Right atrium auricular region (tissue), 2 donors: ENCODE measurements around the gene ADCK1. TPM values are rescaled to one million over a fixed set of nuclear protein-coding genes. Genes with fewer than 3 reads are reported as not detected.
A peak's percentile ranks its signal among the peaks of the same experiment; 100 is the strongest.

ENCODE experiments used
- DNase-seq: peaks from one replicate; pipeline ENCODE4 v3.0.0-alpha.2; 2019; ENCODE audit warnings: low spot score
- H3K27ac ChIP-seq, 2 donors: fragments of 200-600 bp; sonication (generic); 1 replicate in 1 of 2; 2 replicates in 1 of 2; pipeline ENCODE4 v1.5.1; 2016 to 2019
- H3K27me3 ChIP-seq, 2 donors: fragments of 200-600 bp; sonication (generic); one replicate each; pipeline versions ENCODE4 v1.5.1 to v1.6.0; 2017 to 2019
- H3K36me3 ChIP-seq: fragments of 200-600 bp; sonication (generic); one replicate; pipeline ENCODE4 v1.5.1; 2016
- H3K4me1 ChIP-seq, 2 donors: fragments of 200-600 bp; sonication (generic); one replicate each; pipeline versions ENCODE4 v1.5.1 to v1.6.0; 2017 to 2019
- H3K4me3 ChIP-seq, 2 donors: fragments of 200-600 bp; sonication (generic); 1 replicate in 1 of 2; 2 replicates in 1 of 2; pipeline ENCODE4 v1.5.1; 2017 to 2019; ENCODE audit warnings: mild to moderate bottlenecking in 1 of 2, moderate library complexity in 1 of 2
- H3K9me3 ChIP-seq, 2 donors: fragments of 200-600 bp; sonication (generic); one replicate each; pipeline ENCODE4 v1.5.1; 2019
- total RNA-seq, 2 donors: library from RNA; depleted of rRNA; stranded (reverse); fragments of >200 nt; gene quantifications; one replicate each; pipeline ENCODE4 v1.1.0, GENCODE V29; 2016
- TF ChIP-seq, protein P1 (sequence below), 2 donors: fragments of 200-600 bp; sonication (generic); IDR thresholded peaks; one replicate each; pipeline ENCODE4 v1.5.1; 2019; ENCODE audit warnings: antibody characterized with exemption in 2 of 2

ADCK1 gene
- total RNA-seq, 2 donors from 2014 or later = 5.5 to 8.3 TPM

DNA sequence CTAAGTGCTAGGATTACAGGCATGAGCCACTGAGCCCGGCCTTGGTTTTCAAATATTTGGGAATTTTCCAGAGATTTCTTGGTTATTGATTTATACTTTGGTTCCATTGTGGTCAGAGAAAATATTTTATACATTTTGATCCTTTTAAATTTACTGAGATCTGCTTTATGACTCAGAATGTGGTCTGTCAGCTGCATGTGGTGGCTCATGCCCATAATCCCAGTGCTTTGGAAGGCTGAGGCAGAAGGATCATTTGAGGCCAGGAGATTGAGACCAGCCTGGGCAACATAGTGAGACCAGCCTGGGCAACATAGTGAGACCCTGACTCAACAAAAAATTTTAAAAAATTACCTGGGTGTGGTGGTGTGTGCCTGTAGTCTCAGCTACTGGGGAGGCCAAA, 49.8 kb downstream of the ADCK1 start:
- Histone ChIP-seq H3K4me3 (no peak overlapping the region), H3K27ac (no peak overlapping the region), H3K9me3 (no peaks in the 10 kb centered on the region), H3K27me3 (no peaks in the 10 kb centered on the region), H3K36me3 (no peaks in the 10 kb centered on the region), H3K4me1 (no peaks in the 10 kb centered on the region)
- no peak for DNase-seq
- TF ChIP-seq, protein P1, sequence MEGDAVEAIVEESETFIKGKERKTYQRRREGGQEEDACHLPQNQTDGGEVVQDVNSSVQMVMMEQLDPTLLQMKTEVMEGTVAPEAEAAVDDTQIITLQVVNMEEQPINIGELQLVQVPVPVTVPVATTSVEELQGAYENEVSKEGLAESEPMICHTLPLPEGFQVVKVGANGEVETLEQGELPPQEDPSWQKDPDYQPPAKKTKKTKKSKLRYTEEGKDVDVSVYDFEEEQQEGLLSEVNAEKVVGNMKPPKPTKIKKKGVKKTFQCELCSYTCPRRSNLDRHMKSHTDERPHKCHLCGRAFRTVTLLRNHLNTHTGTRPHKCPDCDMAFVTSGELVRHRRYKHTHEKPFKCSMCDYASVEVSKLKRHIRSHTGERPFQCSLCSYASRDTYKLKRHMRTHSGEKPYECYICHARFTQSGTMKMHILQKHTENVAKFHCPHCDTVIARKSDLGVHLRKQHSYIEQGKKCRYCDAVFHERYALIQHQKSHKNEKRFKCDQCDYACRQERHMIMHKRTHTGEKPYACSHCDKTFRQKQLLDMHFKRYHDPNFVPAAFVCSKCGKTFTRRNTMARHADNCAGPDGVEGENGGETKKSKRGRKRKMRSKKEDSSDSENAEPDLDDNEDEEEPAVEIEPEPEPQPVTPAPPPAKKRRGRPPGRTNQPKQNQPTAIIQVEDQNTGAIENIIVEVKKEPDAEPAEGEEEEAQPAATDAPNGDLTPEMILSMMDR (IDR thresholded peaks at IDR 0.05) = no peak

DNA sequence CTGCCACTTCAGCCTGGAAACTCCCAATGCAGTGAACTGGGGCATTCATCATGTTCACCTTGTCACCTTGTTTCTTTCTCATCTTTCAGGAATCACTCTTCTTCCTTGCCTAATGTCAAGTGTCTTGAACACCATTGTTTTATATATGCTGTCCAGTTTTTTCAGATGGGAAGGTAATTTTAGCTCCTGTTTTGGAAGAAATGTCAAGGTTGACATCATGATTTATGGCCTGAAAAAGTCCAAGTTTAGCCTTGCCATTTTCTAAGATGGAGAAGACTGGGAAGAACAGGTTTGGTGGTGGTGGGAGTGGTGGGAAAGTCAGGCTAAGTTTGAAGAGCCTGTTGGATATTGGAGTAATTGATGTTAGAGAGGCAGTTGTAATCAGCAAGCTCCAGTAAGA, 54.0 kb downstream of the ADCK1 start:
- Histone ChIP-seq H3K27me3 (no peaks in the 10 kb centered on the region), H3K4me1 (no peaks in the 10 kb centered on the region), H3K27ac (no peak overlapping the region), H3K9me3 (no peaks in the 10 kb centered on the region), H3K36me3 (no peaks in the 10 kb centered on the region), H3K4me3 (no peak overlapping the region)
- TF ChIP-seq, protein P1 (IDR thresholded peaks at IDR 0.05) = no peak
- no peak for DNase-seq

DNA sequence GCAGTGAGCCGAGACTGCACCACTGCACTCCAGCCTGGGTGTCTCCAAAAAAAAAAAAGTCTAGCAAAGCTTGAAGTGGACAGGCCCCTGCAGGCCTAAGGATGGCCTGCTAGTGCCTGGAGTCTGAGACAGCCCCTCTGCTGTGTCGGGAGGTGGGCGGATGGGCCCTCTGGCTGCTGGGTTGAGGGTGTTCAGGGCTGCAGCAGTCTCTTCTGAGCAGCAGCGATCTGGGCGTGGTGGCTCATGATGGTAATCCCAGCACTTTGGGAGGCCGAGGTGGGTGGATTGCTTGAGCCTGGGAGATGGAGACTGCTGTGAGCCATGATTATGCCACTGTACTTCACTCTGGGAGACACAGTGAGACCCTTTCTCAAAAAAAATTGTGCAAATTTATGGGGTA, 57.0 kb downstream of the ADCK1 start:
- TF ChIP-seq, protein P1 (IDR thresholded peaks at IDR 0.05) = no peak
- Histone ChIP-seq H3K27ac (no peak overlapping the region), H3K4me3 (no peak overlapping the region), H3K9me3 (no peaks in the 10 kb centered on the region), H3K4me1 (no peaks in the 10 kb centered on the region), H3K27me3 (no peaks in the 10 kb centered on the region), H3K36me3 (no peaks in the 10 kb centered on the region)
- no peak for DNase-seq

DNA sequence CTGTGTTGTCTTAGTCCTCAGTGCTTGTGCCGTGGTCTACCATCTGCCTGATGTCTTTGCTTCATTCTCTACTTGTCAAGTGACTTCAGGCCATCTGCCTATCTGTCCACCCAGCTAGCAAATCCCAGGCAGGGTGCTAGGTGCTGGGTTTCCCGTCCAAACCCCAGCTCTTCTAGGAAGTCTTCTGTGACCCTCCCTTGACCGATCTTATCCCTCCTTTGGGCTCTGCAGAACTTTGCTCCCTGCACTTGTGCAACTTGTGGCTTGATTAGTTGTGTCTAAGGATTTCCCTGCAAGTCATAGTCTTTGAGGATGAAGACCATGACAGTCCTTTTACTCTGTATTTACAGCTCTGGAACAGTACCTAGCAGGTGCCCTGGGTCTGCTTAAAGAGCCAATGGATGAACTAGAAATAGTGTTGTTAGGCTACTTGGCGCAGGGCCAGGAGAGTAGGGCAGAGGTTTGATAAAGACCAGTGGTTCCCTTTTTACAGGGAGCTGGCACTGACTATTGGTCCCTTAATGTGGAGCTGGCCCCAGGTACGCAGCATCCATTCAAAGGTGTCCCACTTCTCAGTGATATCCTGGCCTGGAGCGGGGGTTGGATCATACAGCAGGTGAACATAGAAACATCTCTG, 60.1 kb downstream of the ADCK1 start:
- Histone ChIP-seq H3K4me3 (no peak overlapping the region), H3K27ac (no peak overlapping the region), H3K27me3 (no peaks in the 10 kb centered on the region), H3K9me3 (no peaks in the 10 kb centered on the region), H3K36me3 (no peaks in the 10 kb centered on the region), H3K4me1 (no peaks in the 10 kb centered on the region)
- TF ChIP-seq, protein P1 (IDR thresholded peaks at IDR 0.05) = no peak
- DNase-seq = no peak

DNA sequence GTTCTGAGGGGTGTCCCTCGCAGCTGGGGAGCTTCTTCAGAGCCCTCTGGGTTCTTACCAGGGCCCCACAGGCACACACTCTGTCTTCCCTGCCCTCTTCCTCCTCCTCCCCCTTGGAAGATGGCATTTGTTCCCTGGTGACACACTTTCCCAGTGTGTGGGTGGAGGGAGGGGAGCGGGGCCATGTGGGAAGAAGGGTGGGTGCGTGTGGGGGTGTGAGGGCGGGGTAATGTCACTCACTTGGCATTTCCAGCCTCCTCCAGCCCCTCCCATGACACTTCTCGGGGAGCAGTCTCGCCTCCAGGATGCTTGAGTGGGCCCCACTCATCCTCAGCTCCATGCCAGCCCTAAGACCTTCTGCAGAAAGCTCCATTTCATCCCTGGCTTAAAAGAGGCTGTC, 61.3 kb downstream of the ADCK1 start:
- no peak for DNase-seq
- Histone ChIP-seq H3K4me1 (no peaks in the 10 kb centered on the region), H3K27ac (no peak overlapping the region), H3K9me3 (no peaks in the 10 kb centered on the region), H3K36me3 (no peaks in the 10 kb centered on the region), H3K4me3 (no peak overlapping the region), H3K27me3 (no peaks in the 10 kb centered on the region)
- TF ChIP-seq, protein P1 (IDR thresholded peaks at IDR 0.05) = no peak

DNA sequence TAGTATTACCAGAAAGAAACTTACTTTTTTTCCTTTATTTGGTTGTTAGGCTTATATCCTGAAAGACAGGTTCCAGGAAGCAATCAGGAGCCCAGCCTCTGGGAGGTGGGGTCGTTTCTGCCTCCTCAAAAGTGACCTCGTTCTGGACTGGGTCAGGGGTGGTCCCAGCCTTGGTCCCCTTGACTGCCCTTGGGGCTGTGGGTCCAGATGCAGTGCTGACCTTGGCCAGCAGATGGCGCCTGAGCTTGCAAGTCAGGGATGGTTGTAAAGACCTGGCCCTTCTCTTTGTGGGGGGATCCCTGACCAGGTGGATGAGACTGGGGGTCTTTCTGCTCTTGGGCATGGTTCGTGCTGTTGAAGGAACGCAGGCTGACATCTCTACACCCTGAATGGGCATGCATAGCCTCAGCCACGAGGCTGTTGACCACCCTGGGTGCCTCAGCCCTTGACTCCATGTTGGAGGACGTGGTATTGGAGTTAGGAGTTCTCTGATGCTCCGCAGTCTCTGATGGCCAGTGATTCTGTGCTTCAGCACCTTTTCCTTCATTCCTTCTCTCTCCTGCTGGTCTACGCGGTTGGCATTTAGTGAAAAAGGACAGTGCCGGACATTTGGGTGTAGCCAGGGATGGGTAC, 62.4 kb downstream of the ADCK1 start:
- peak; percentile 82 for DNase-seq
- no peaks in the 10 kb centered on the region for H3K27me3 ChIP-seq
- TF ChIP-seq, protein P1 (IDR thresholded peaks at IDR 0.05) = peak; percentile 96 to 97
- no peaks in the 10 kb centered on the region for H3K36me3 ChIP-seq
- no peaks in the 10 kb centered on the region for H3K9me3 ChIP-seq
- H3K27ac ChIP-seq = no peak overlapping the region
- no peak overlapping the region for H3K4me3 ChIP-seq
- H3K4me1 ChIP-seq = no peaks in the 10 kb centered on the region
